Osteoblast (primary cell): ENCODE results near the gene PLEKHJ1. TPM values are rescaled to one million over a fixed set of nuclear protein-coding genes. Genes with fewer than 3 reads are reported as not detected.

ENCODE experiments used
- DNase-seq: peaks from one replicate; pipeline ENCODE4 v3.0.0; 2011; ENCODE audit warnings: low spot score, mixed read lengths; ENCODE audit not compliant: insufficient read length; ENCODE audit errors: missing footprints
- H2AFZ ChIP-seq: 2 replicates; pipeline ENCODE4 v1.6.0; 2011; ENCODE audit warnings: mild to moderate bottlenecking, low read length
- H3K27ac ChIP-seq: 2 replicates; pipeline ENCODE4 v1.5.1; 2011; ENCODE audit warnings: mild to moderate bottlenecking, low read depth, low read length, moderate library complexity
- H3K27me3 ChIP-seq: 2 replicates; pipeline ENCODE4 v1.6.0; 2012; ENCODE audit warnings: mild to moderate bottlenecking, control low read depth, inconsistent platforms, low read length, moderate library complexity; ENCODE audit not compliant: insufficient read depth
- H3K36me3 ChIP-seq: 2 replicates; pipeline ENCODE4 v1.5.1; 2011; ENCODE audit warnings: mild to moderate bottlenecking, low read length, control low read depth, moderate library complexity; ENCODE audit not compliant: insufficient read depth
- H3K4me1 ChIP-seq: 2 replicates; pipeline ENCODE4 v1.5.1; 2011; ENCODE audit warnings: mild to moderate bottlenecking, low read length, control low read depth, moderate library complexity; ENCODE audit not compliant: insufficient read depth
- H3K4me2 ChIP-seq: 2 replicates; pipeline ENCODE4 v1.6.0; 2011; ENCODE audit warnings: mild to moderate bottlenecking, low read length; ENCODE audit not compliant: insufficient read depth
- H3K4me3 ChIP-seq: fragments of 200-600 bp; sonication (generic); 3 replicates; pipeline ENCODE4 v1.5.1; 2012; ENCODE audit warnings: mild to moderate bottlenecking, low read length, inconsistent platforms; ENCODE audit not compliant: insufficient read depth
- H3K79me2 ChIP-seq: 2 replicates; pipeline ENCODE4 v1.6.0; 2012; ENCODE audit warnings: mild to moderate bottlenecking, low read length, control low read depth, inconsistent platforms; ENCODE audit not compliant: insufficient read depth
- H3K9me3 ChIP-seq: 2 replicates; pipeline ENCODE4 v1.5.1; 2011; ENCODE audit warnings: low read depth, low read length, control low read depth
- H4K20me1 ChIP-seq: 2 replicates; pipeline ENCODE4 v1.6.0; 2012; ENCODE audit warnings: mild to moderate bottlenecking, low read length, control low read depth; ENCODE audit not compliant: insufficient read depth
- total RNA-seq: library from RNA; depleted of rRNA; stranded (reverse); fragments of >200 nt; gene quantifications from 2 replicates; pipeline ENCODE4 v1.2.3, GENCODE V29; 2012
- TF ChIP-seq, protein P1 (sequence below): IDR thresholded peaks from 2 replicates; pipeline ENCODE4 v1.5.1; 2011; ENCODE audit warnings: mild to moderate bottlenecking, low read depth, low read length, moderate library complexity; ENCODE audit errors: extremely low read depth

Gene PLEKHJ1
- total RNA-seq, 1 donor: 43.4 TPM

DNA sequence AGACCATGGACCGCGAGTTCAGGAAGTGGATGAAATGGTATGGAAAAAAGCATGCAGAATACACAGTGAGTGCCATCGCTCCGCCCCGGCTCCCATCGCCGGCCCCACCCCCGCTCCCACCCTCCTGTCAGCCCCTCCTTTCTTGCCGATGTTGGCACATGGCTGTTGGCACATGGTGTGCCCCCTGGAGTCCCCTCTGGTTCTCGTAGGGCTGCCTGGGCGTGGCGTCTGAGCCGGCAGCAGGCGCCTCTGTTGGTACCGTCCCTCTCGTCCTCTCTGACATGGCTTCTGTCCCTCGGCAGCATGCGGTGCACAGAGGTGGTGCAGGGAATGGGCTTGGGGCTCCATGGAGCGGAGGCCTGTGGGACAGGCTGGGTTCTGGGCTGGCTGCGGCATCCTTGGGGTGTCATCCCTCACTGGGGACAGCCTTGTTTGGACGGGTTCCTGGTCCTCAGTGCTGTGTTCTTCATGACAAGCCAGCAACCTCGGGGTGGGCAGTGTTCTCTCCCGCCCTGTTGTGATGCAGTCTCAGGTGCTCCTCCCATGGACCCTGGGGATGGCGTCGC, 41.5 kb downstream of the PLEKHJ1 start:
- Histone ChIP-seq H3K36me3 (peaks cover 58% of the 10 kb centered on the region), H3K27me3 (no peaks in the 10 kb centered on the region), H3K79me2 (peaks cover 98% of the 10 kb centered on the region), H3K27ac (no peak overlapping the region), H3K4me3 (no peak overlapping the region), H3K4me2 (no peak overlapping the region), H3K4me1 (peaks cover 4% of the 10 kb centered on the region), H3K9me3 (no peaks in the 10 kb centered on the region), H4K20me1 (peaks cover 54% of the 10 kb centered on the region), H2AFZ (no peak overlapping the region)
- TF ChIP-seq, protein P1, sequence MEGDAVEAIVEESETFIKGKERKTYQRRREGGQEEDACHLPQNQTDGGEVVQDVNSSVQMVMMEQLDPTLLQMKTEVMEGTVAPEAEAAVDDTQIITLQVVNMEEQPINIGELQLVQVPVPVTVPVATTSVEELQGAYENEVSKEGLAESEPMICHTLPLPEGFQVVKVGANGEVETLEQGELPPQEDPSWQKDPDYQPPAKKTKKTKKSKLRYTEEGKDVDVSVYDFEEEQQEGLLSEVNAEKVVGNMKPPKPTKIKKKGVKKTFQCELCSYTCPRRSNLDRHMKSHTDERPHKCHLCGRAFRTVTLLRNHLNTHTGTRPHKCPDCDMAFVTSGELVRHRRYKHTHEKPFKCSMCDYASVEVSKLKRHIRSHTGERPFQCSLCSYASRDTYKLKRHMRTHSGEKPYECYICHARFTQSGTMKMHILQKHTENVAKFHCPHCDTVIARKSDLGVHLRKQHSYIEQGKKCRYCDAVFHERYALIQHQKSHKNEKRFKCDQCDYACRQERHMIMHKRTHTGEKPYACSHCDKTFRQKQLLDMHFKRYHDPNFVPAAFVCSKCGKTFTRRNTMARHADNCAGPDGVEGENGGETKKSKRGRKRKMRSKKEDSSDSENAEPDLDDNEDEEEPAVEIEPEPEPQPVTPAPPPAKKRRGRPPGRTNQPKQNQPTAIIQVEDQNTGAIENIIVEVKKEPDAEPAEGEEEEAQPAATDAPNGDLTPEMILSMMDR: no peak
- DNase-seq: no peak

DNA sequence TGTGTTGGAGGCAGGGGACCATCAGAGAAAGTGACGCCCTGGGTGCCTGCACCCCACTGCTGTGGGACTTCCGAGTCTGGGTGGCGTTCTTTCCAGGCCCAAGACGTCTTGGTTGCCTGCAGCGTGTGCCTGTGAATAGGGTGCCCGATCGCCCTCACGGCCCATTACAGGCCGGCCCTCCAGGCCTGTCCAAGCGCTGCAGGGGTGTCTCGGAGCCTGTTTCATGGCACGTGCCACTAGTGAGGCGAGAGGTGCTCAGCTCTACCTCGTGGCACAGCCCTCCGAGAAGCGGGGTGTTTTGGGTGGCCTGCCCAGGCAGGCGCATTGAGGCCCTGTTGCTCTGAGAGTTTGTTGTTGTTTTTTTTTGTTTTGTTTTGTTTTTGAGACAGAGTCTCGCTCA, 42.3 kb downstream of the PLEKHJ1 start:
- Histone ChIP-seq H3K79me2 (peaks cover 98% of the 10 kb centered on the region), H3K27me3 (no peaks in the 10 kb centered on the region), H3K27ac (no peak overlapping the region), H4K20me1 (peaks cover 50% of the 10 kb centered on the region), H3K4me1 (no peaks in the 10 kb centered on the region), H3K9me3 (no peaks in the 10 kb centered on the region), H3K4me2 (no peak overlapping the region), H3K36me3 (peaks cover 62% of the 10 kb centered on the region), H3K4me3 (no peak overlapping the region), H2AFZ (no peak overlapping the region)
- TF ChIP-seq, protein P1: no peak
- DNase-seq: no peak

DNA sequence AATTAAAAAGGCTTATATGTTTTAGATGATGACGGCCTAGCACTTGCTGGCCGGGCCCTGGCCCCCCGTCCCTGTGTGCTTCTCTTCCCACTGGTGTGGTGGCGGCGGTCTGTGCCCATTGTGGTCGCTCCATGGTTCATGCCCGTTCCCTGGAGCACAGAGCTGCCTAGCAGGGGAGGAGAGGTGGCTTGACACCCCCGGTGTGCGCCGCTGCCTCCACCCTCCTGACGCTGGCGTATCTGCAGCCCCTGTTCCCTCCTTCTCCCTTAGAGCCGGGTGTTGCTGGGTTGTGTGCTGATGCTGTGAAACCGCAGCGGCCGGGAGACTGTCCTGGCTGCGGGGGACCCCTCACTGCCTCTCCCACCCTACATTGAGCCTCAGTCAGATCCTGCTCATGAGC, 43.3 kb downstream of the PLEKHJ1 start:
- Histone ChIP-seq H3K36me3 (peaks cover 63% of the 10 kb centered on the region), H3K9me3 (no peaks in the 10 kb centered on the region), H3K27ac (no peak overlapping the region), H4K20me1 (peaks cover 42% of the 10 kb centered on the region), H3K4me1 (no peaks in the 10 kb centered on the region), H3K79me2 (peaks cover 97% of the 10 kb centered on the region), H3K4me3 (no peak overlapping the region), H2AFZ (no peak overlapping the region), H3K27me3 (no peaks in the 10 kb centered on the region), H3K4me2 (no peak overlapping the region)
- TF ChIP-seq, protein P1: no peak
- no peak for DNase-seq

DNA sequence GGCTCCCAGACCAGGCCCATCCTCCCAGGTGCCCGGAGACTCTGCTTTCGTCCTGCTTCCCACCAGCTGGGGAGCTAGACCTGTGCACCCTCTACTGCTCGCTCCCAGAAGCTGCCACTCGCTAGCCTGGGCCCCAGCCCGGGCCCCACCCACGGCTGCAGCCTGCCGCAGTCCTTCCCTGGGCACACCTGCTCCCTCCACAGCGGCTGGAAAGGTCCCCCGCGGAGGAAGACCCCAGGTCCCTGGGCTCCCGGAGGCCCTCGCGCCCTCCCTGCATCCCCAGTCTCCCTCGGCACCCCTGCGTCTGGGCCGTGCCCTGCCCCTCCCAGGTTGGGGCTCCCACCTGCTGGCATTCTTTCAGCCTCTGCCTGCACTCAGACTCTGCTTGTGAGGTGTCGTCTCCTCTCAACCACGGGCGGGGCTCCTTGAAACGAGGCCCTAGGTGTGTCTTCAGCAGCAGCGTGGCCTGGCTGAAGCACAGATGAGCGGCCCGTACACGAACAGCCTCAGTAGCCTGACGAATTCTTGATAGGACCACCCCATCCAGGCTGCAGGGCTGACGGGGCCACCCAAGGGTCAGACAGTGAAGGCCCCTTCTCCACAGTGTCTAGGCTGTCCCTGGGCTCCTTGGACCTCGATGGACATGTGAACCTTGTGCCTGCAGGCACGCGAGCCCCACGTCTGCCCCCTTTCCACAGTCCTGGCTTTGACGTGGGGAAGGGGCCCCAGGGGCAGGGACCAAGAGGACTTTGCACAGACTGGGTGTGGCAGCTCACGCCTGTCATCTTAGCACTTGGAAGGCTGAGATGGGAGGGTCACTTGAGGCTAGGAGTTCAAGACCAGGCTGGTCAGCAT, 44.4 kb downstream of the PLEKHJ1 start:
- Histone ChIP-seq H2AFZ (no peak overlapping the region), H3K79me2 (peaks cover 95% of the 10 kb centered on the region), H3K4me2 (no peak overlapping the region), H3K4me3 (no peak overlapping the region), H3K36me3 (peaks cover 64% of the 10 kb centered on the region), H3K27ac (no peak overlapping the region), H3K4me1 (peaks cover 6% of the 10 kb centered on the region), H4K20me1 (peaks cover 36% of the 10 kb centered on the region), H3K9me3 (no peaks in the 10 kb centered on the region), H3K27me3 (no peaks in the 10 kb centered on the region)
- TF ChIP-seq, protein P1: no peak
- DNase-seq: no peak
